Panc1 (cell line): ENCODE results near the gene TFAP2A. TPM values are rescaled to one million over a fixed set of nuclear protein-coding genes. Genes with fewer than 3 reads are reported as not detected.

Experiments
- ATAC-seq: fragments of 200-7000 bp; cut with Tn5 transposase; 2 replicates; pipeline ENCODE4 v1.9.1; 2020; ENCODE audit warnings: mild to moderate bottlenecking, moderate library complexity
- BruUV-seq: library from RNA; stranded (reverse); fragments of 400-500 nt; replicated peaks from 2 replicates; lab custom pipeline; 2021; lab: Mats Ljungman, UMichigan
- CTCF ChIA-PET: fragments of 300-600 bp; sonication (Branson Sonifier 250); formaldehyde crosslinking; loops from one replicate; lab custom pipeline; 2022; ENCODE audit warnings: antibody characterized with exemption; lab: Charles Lee
- POLR2A ChIA-PET: fragments of 300-600 bp; sonication (Branson Sonifier 250); formaldehyde crosslinking; loops from one replicate; lab custom pipeline; 2022; ENCODE audit warnings: antibody characterized with exemption; lab: Charles Lee
- DNase-seq: peaks from one replicate; pipeline ENCODE4 v3.0.0-alpha.2; 2010; ENCODE audit warnings: low read depth, low spot score
- H3K27ac ChIP-seq: 2 replicates; pipeline ENCODE4 v1.5.1; 2011; ENCODE audit warnings: mild to moderate bottlenecking, low read length, inconsistent platforms
- H3K27me3 ChIP-seq: fragments of 200-500 bp; sonication (Bioruptor generic); 2 replicates; pipeline ENCODE4 v1.6.0; 2014; ENCODE audit warnings: low read length, inconsistent platforms; ENCODE audit not compliant: control insufficient read depth, insufficient read depth
- H3K36me3 ChIP-seq: fragments of 200-500 bp; sonication (Bioruptor generic); 2 replicates; pipeline ENCODE4 v1.5.1; 2014; ENCODE audit warnings: inconsistent platforms, mild to moderate bottlenecking, low read length, moderate library complexity; ENCODE audit not compliant: control insufficient read depth, insufficient read depth
- H3K4me1 ChIP-seq: 2 replicates; pipeline ENCODE4 v1.5.1; 2011; ENCODE audit warnings: inconsistent platforms, mild to moderate bottlenecking, low read length, moderate library complexity; ENCODE audit not compliant: control insufficient read depth, insufficient read depth
- H3K4me3 ChIP-seq, 2 experiments: 2 replicates each; pipeline ENCODE4 v1.5.1; 2011 to 2012; ENCODE audit warnings: low read depth in 2 of 2, low read length in 2 of 2, mild to moderate bottlenecking in 2 of 2, inconsistent platforms in 1 of 2, moderate library complexity in 1 of 2
- H3K9me3 ChIP-seq: fragments of 200-500 bp; sonication (Bioruptor generic); 2 replicates; pipeline ENCODE4 v1.5.1; 2014; ENCODE audit warnings: low read depth, mild to moderate bottlenecking, inconsistent platforms, low read length, moderate library complexity; ENCODE audit not compliant: control insufficient read depth, insufficient read depth
- CTCF ChIP-seq: fragments of 450-650 bp; IDR thresholded peaks from 2 replicates; pipeline ENCODE4 v1.5.1; 2017; ENCODE audit warnings: mild to moderate bottlenecking
- POLR2AphosphoS5 ChIP-seq: IDR thresholded peaks from 2 replicates; pipeline ENCODE4 v1.6.1; 2012; ENCODE audit warnings: mild to moderate bottlenecking, low read depth, low read length, moderate library complexity
- SIN3A ChIP-seq: IDR thresholded peaks from 2 replicates; pipeline ENCODE4 v1.6.1; 2012; ENCODE audit warnings: low read depth, mild to moderate bottlenecking, low read length, moderate library complexity, borderline replicate concordance; ENCODE audit not compliant: insufficient read depth
- TCF7L2 ChIP-seq: IDR thresholded peaks from 2 replicates; pipeline ENCODE4 v1.6.1; 2011; ENCODE audit warnings: mild to moderate bottlenecking, low read depth, low read length, inconsistent platforms
- in situ Hi-C: cut with HindIII; loops from 2 replicates; pipeline ENCODE4 v1.10.0; 2016; ENCODE audit warnings: low sequenced_read_pairs, low pct_unique_long_range_greater_than_20kb
- intact Hi-C: fragments of 100-400 bp; cut with micrococcal nuclease; formaldehyde crosslinking; loops from one replicate; pipeline ENCODE4 v1.10.0; 2022; ENCODE audit not compliant: unreplicated experiment
- total RNA-seq: library from RNA; stranded (reverse); gene quantifications from one replicate; pipeline ENCODE4 v1.2.1, GENCODE V29; 2021; ENCODE audit not compliant: unreplicated experiment
- TF ChIP-seq, protein P1 (sequence below), 2 experiments: IDR thresholded peaks; 2 replicates each; pipeline ENCODE4 v1.6.1; 2011 to 2012; ENCODE audit warnings: low read depth in 2 of 2, control low read depth in 1 of 2, low read length in 1 of 2, mild to moderate bottlenecking in 1 of 2, moderate library complexity in 1 of 2; ENCODE audit not compliant: insufficient read depth in 1 of 2

Gene TFAP2A
- total RNA-seq, 1 experiment from 2014 or later, result 83.9 TPM

DNA sequence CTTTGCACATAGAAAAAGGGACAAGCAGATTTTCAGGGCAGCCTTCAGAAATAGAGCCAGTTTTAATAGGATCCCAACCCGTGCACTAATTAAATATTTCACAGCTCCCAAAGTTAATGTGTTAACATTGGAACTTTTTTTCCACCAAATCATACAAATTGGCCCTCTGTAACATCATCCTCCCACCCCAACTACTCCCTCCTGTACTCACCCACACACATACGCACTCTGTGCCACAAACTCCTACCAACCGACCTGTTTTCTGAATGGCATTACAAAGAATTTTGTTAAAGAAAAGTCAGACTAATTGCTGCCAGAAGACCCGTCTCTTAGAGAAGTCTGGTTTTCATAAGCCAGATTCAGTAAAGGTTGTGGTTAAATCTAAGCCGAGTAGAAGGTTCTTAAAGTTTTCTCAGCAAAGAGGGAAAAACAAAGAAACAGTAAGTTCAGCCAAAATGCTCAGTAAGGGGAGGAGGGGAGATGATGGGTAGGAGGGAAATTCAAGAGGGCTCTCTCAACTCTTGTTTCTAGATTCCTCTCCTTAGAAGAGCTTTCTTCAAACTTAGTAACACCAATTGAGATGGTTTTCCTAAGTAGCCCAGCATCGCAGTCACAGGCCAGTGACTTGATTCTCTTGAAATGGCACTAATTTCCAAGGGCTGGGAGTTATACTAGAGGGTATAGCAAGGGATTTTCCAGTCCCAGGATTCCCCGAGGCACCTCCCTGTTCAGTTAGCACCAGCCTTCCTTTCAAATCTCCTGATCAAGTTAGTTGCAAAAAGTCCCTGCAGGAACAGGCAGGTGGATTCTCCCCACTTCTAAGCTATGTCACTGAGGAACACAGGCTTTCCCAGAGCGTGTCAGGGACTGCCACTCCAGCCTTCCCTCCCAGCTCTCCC, 27.9 kb downstream of the TFAP2A start:
- Histone ChIP-seq H3K9me3 (no peaks in the 10 kb centered on the region), H3K4me3 (no peak overlapping the region), H3K36me3 (no peaks in the 10 kb centered on the region), H3K4me1 (peaks cover 31% of the 10 kb centered on the region), H3K27me3 (no peaks in the 10 kb centered on the region), H3K27ac (peak overlapping the region; percentile 41)
- ATAC-seq (no peak), DNase-seq (no peak)
- CTCF ChIA-PET, result interaction anchor here (0.6 to 0.7 kb wide), 2 partner anchors 28 to 62 kb away, joined by 3 read pairs; partner anchors contain the start of gene TFAP2A
- TF ChIP-seq POLR2AphosphoS5 (no peak), TCF7L2 (no peak), CTCF (no peak), SIN3A (no peak)
- TF ChIP-seq, protein P1, sequence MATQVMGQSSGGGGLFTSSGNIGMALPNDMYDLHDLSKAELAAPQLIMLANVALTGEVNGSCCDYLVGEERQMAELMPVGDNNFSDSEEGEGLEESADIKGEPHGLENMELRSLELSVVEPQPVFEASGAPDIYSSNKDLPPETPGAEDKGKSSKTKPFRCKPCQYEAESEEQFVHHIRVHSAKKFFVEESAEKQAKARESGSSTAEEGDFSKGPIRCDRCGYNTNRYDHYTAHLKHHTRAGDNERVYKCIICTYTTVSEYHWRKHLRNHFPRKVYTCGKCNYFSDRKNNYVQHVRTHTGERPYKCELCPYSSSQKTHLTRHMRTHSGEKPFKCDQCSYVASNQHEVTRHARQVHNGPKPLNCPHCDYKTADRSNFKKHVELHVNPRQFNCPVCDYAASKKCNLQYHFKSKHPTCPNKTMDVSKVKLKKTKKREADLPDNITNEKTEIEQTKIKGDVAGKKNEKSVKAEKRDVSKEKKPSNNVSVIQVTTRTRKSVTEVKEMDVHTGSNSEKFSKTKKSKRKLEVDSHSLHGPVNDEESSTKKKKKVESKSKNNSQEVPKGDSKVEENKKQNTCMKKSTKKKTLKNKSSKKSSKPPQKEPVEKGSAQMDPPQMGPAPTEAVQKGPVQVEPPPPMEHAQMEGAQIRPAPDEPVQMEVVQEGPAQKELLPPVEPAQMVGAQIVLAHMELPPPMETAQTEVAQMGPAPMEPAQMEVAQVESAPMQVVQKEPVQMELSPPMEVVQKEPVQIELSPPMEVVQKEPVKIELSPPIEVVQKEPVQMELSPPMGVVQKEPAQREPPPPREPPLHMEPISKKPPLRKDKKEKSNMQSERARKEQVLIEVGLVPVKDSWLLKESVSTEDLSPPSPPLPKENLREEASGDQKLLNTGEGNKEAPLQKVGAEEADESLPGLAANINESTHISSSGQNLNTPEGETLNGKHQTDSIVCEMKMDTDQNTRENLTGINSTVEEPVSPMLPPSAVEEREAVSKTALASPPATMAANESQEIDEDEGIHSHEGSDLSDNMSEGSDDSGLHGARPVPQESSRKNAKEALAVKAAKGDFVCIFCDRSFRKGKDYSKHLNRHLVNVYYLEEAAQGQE (IDR thresholded peaks at IDR 0.05; ENCODE audit: insufficient read depth in 1 of 2, low read depth in 2 of 2, low read length in 1 of 2), result no peak
- intact Hi-C loops (no loop called here), in situ Hi-C loops (no loop called here)
- POLR2A ChIA-PET, result interaction anchor here (0.7 kb wide), 1 partner anchor 30 kb away, joined by 3 read pairs; no protein-coding TSS in a partner anchor
- BruUV-seq, result no TSS peak

DNA sequence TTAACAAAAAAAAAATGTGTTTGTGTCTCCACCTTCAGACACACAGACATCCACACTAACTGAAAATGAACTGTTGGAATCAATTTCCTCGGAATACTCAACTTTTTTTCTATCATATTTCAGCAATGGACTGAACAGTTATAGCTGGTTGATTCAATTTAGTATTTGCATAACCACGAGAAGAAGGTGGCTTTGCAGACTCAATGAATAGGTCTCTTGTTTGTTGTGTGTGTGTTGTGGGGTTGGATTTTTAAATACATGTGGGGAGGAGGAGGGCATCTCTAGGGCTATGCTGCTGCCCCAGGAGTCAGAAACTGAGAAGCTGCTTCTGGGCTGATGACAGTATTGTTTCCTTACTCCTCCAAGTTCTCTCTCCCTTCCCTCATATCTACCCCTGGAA, 28.7 kb downstream of the TFAP2A start:
- CTCF ChIA-PET, result interaction anchor here (0.6 to 0.7 kb wide), 2 partner anchors 28 to 61 kb away, joined by 3 read pairs; partner anchors contain the start of gene TFAP2A
- H3K4me3 ChIP-seq, result no peak overlapping the region
- H3K4me1 ChIP-seq, result peaks cover 31% of the 10 kb centered on the region
- no peaks in the 10 kb centered on the region for H3K27me3 ChIP-seq
- no peaks in the 10 kb centered on the region for H3K9me3 ChIP-seq
- no peaks in the 10 kb centered on the region for H3K36me3 ChIP-seq
- in situ Hi-C loops (no loop called here), intact Hi-C loops (no loop called here)
- no TSS peak for BruUV-seq
- DNase-seq (no peak), ATAC-seq (no peak)
- no peak for TF ChIP-seq CTCF
- TF ChIP-seq POLR2AphosphoS5, result no peak
- TF ChIP-seq, protein P1 (IDR thresholded peaks at IDR 0.05; ENCODE audit: insufficient read depth in 1 of 2, low read depth in 2 of 2, low read length in 1 of 2), result no peak
- TF ChIP-seq SIN3A, result no peak
- TF ChIP-seq TCF7L2, result no peak
- POLR2A ChIA-PET, result interaction anchor here (0.7 kb wide), 1 partner anchor 30 kb away, joined by 3 read pairs; no protein-coding TSS in a partner anchor
- peak overlapping the region; percentile 41 for H3K27ac ChIP-seq
